Spleen (tissue), 11 donors: ENCODE data around the gene OS9. TPM values are rescaled to one million over a fixed set of nuclear protein-coding genes. Genes with fewer than 3 reads are reported as not detected.
A peak's percentile ranks its signal among the peaks of the same experiment; 100 is the strongest.
"Not testable (repeated sequence)": the region's sequence is repeated elsewhere in the genome, so short reads cannot be mapped to it uniquely, and the experiment has no call there.

ENCODE experiments used
- DNase-seq: peaks from one replicate; pipeline ENCODE4 v3.0.0-alpha.2; 2020
- H3K27ac ChIP-seq, 8 donors: fragments of 200-600 bp; sonication (generic) in 7 of 8; 1 replicate in 4 of 8; 2 replicates in 4 of 8; pipeline versions ENCODE4 v1.5.0 to v1.8.0; 2016 to 2021; ENCODE audit warnings: inconsistent platforms in 4 of 8, mild to moderate bottlenecking in 4 of 8, moderate library complexity in 1 of 8
- H3K27me3 ChIP-seq, 7 donors: fragments of 200-600 bp; sonication (generic) in 6 of 7; replicated peaks in 1 of 7; 1 replicate in 4 of 7; 2 replicates in 3 of 7; pipeline versions ENCODE4 v1.5.0 to v1.8.0; 2016 to 2021; ENCODE audit warnings: inconsistent platforms in 3 of 7, mild to moderate bottlenecking in 1 of 7
- H3K36me3 ChIP-seq, 6 donors: fragments of 200-600 bp; sonication (generic) in 5 of 6; 1 replicate in 4 of 6; 2 replicates in 2 of 6; pipeline versions ENCODE4 v1.5.0 to v1.8.0; 2016 to 2021; ENCODE audit warnings: inconsistent platforms in 2 of 6
- H3K4me1 ChIP-seq, 6 donors: fragments of 200-600 bp; sonication (generic) in 5 of 6; 1 replicate in 3 of 6; 2 replicates in 3 of 6; pipeline versions ENCODE4 v1.5.0 to v1.8.0; 2016 to 2021; ENCODE audit warnings: inconsistent platforms in 3 of 6
- H3K4me3 ChIP-seq, 8 donors: fragments of 200-600 bp; sonication (generic) in 7 of 8; 1 replicate in 4 of 8; 2 replicates in 4 of 8; pipeline versions ENCODE4 v1.5.0 to v1.8.0; 2016 to 2021; ENCODE audit warnings: inconsistent platforms in 4 of 8, mild to moderate bottlenecking in 4 of 8, moderate library complexity in 2 of 8
- H3K9me3 ChIP-seq, 8 donors: fragments of 200-600 bp; sonication (generic) in 7 of 8; 1 replicate in 4 of 8; 2 replicates in 4 of 8; pipeline versions ENCODE4 v1.5.0 to v1.8.0; 2016 to 2021; ENCODE audit warnings: inconsistent platforms in 4 of 8
- POLR2A ChIP-seq, 3 donors: fragments of 450-650 bp; IDR thresholded peaks; one replicate each; pipeline ENCODE4 v1.5.1; 2017; ENCODE audit warnings: antibody characterized with exemption in 3 of 3, mild to moderate bottlenecking in 1 of 3
- POLR2AphosphoS5 ChIP-seq, 3 donors: sonication (generic); formaldehyde crosslinking; IDR thresholded peaks; one replicate each; pipeline ENCODE4 v1.5.1; 2017; ENCODE audit warnings: antibody characterized with exemption in 3 of 3
- WGBS, 5 donors: extraction: QIAGEN DNeasy Blood & Tissue Kit in 3 of 5; methylation state at CpG; one replicate each; pipeline versions ENCODE4 v1.1.5 to v1.1.7; 2013 to 2018; 5-methylcytosine and 5-hydroxymethylcytosine counted together
- intact Hi-C: fragments of 100-400 bp; cut with DNase I; formaldehyde crosslinking; loops from one replicate; pipeline ENCODE4 v1.15.0; 2023; ENCODE audit warnings: low total_unique reads
- polyA plus RNA-seq, 3 donors: library from polyadenylated mRNA; stranded (reverse); fragments of 200-250 nt; gene quantifications; one replicate each; pipeline ENCODE4 v1.2.1, GENCODE V29; 2013
- total RNA-seq, 7 donors: library from RNA; depleted of rRNA in 3 of 7; stranded (reverse); fragments of >200 nt in 3 of 7; fragmentation: NEBNext Ultra II Directional in 4 of 7; extraction: Animal tissue kit (Norgen Biotek cat#: 25700) in 4 of 7; gene quantifications; one replicate each; pipeline versions ENCODE4 v1.1.0 to v1.2.1, GENCODE V29; 2016 to 2021
- TF ChIP-seq, protein P1 (sequence below), 11 experiments: fragments of 200-600 bp in 7 of 11; fragments of 450-650 bp in 4 of 11; sonication (generic) in 4 of 11; IDR thresholded peaks in 8 of 11; conservative IDR thresholded peaks in 3 of 11; 1 replicate in 7 of 11; 2 replicates in 4 of 11; pipeline versions ENCODE4 v1.4.0 to v1.8.0; 2016 to 2021; ENCODE audit warnings: antibody characterized with exemption in 11 of 11, inconsistent platforms in 4 of 11, mild to moderate bottlenecking in 1 of 11
- donor health status: healthy with polysubstance abuse.
- donor health status: DM: no; HTN: no; CAD: no; lungs with moderate emphysema.
- donor health status: DM: no; HTN: no; CAD: no.
- donor health status: Bipolar disorder and iron deficiency.
- donor health status: healthy.
- donor health status: DM: no; HTN: no; CAD: no.
- donor health status: DM: yes; HTN: yes; CAD: no.

The OS9 gene
- total and polyA plus RNA-seq, 10 donors: 94.9 to 323 (median 253) TPM

DNA sequence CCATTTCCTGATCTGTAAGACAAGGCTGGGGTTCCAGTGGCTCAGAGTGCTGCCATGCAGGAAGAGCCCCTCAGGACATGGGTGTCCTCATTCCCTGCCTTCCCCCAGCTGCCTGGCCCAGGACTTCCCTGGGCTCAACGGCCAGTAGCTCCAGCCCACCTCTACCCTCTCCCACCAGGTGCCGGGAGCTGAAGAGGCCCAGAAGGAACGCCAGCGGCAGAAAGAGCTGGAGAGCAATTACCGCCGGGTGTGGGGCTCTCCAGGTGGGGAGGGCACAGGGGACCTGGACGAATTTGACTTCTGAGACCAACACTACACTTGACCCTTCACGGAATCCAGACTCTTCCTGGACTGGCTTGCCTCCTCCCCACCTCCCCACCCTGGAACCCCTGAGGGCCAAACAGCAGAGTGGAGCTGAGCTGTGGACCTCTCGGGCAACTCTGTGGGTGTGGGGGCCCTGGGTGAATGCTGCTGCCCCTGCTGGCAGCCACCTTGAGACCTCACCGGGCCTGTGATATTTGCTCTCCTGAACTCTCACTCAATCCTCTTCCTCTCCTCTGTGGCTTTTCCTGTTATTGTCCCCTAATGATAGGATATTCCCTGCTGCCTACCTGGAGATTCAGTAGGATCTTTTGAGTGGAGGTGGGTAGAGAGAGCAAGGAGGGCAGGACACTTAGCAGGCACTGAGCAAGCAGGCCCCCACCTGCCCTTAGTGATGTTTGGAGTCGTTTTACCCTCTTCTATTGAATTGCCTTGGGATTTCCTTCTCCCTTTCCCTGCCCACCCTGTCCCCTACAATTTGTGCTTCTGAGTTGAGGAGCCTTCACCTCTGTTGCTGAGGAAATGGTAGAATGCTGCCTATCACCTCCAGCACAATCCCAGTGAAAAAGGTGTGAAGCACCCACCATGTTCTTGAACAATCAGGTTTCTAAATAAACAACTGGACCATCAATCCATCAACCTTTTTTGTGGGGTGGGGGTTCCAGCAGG lies 27.0 kb downstream of the OS9 start:
- TF ChIP-seq, protein P1, sequence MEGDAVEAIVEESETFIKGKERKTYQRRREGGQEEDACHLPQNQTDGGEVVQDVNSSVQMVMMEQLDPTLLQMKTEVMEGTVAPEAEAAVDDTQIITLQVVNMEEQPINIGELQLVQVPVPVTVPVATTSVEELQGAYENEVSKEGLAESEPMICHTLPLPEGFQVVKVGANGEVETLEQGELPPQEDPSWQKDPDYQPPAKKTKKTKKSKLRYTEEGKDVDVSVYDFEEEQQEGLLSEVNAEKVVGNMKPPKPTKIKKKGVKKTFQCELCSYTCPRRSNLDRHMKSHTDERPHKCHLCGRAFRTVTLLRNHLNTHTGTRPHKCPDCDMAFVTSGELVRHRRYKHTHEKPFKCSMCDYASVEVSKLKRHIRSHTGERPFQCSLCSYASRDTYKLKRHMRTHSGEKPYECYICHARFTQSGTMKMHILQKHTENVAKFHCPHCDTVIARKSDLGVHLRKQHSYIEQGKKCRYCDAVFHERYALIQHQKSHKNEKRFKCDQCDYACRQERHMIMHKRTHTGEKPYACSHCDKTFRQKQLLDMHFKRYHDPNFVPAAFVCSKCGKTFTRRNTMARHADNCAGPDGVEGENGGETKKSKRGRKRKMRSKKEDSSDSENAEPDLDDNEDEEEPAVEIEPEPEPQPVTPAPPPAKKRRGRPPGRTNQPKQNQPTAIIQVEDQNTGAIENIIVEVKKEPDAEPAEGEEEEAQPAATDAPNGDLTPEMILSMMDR (IDR thresholded peaks at IDR 0.05 in 8 of 11, conservative IDR thresholded peaks at IDR 0.05 in 3 of 11): no peak
- TF ChIP-seq POLR2AphosphoS5 (IDR thresholded peaks at IDR 0.05) (peak; percentile 17 to 70 (median 39)), POLR2A (IDR thresholded peaks at IDR 0.05) (no peak)
- intact Hi-C loops: no loop called here
- peaks cover 0 to 18% (median 6%) of the 10 kb centered on the region in 6 donors for H3K4me1 ChIP-seq
- DNase-seq: no peak
- H3K27ac ChIP-seq: no peak overlapping the region
- H3K9me3 ChIP-seq: no peaks in the 10 kb centered on the region
- peaks cover 1 to 67% (median 62%) of the 10 kb centered on the region in 6 donors for H3K36me3 ChIP-seq
- no peak overlapping the region for H3K4me3 ChIP-seq
- no peaks in the 10 kb centered on the region for H3K27me3 ChIP-seq
- WGBS, 5 donors: 86 to 94% (median 90%) methylated on average over 9 to 11 of the region's 11 CpGs

DNA sequence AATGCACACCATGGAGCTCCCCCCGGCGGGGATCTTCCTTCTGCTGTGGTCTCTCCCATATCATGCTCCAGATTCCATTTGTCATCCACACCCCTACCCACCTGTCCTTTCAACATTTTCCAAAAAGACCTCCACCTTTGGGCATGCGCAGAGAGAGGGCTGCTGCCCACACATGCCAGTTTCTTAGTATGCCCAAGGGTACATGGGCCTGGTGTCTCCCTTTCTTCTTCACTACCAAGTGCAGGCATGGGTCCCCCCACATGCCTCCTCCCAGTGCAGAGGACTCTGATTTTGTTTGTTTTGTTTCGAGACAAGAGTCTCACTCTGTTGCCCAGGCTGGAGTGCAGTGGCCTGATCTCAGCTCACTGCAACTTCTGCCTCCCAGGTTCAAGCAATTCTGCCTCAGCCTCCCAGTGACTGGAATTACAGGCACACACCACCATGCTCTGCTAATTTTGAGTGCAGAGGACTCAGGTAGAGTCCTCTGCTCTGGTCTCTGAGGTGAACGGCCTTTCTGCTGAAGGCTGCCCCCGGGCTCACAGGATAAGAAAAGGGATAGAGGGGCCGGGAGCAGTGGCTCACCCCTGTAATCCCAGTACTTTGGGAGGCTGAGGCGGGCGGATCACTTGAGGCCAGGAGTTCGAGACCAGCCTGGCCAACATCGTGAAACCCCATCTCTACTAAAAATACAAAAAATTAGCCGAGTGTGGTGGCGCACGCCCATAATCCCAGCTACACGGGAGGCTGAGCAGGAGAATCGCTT lies 28.1 kb downstream of the OS9 start:
- peak; percentile 14 to 52 (median 15) for TF ChIP-seq POLR2AphosphoS5 (IDR thresholded peaks at IDR 0.05)
- H3K9me3 ChIP-seq, DNase-seq, H3K4me3 ChIP-seq, intact Hi-C loops, H3K27me3 ChIP-seq, H3K27ac ChIP-seq: not testable (repeated sequence)
- 93 to 96% (median 95%) methylated on average over 16 of the region's 16 CpGs for whole genome bisulfite sequencing, 5 donors
- peaks cover 0 to 67% (median 61%) of the 10 kb centered on the region in 6 donors for H3K36me3 ChIP-seq
- H3K4me1 ChIP-seq: peaks cover 0 to 21% (median 7%) of the 10 kb centered on the region in 6 donors

DNA sequence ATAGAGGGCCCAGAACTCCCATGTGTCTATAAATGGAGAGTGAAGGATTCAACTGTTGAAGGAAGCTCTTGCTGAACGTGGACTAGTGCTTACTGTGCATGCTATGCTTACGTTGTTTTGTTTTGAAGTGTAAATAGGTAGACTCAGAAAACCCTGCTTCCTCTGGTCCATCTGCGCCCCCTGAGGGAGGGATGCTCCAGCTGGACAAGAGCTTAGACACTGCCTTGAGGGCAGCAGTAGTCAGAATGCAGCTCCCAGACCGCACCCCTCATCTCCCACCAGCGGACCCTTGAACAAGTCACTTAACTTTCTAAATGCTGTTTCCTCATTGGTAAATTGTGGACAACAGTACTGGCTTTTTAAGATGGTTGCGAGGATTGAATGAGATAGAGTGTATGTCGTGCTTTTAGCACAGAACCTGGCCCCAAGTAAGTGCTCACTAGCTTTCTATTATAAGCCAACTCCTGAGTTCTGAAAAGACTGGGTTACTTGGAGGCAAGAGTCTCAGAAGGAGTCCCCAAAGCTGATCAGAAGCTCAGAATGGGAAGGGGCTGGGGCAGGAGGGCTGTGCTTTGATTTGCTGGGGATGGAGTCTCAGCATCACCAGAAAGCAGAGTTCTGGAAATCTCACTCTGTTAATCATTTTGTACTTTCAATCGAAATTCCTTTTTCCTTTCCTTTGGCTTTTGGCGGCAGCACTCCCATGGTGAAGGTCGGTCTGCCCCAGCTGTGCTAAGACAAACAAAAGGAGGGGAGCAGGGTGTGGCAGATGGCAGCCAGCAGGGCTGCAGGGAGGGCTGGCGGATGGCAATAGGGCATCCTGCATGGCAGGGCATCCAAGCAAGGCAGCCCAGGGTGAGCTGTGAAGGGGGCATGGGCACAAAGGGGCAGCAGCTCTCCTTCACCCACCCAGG lies 29.0 kb downstream of the OS9 start:
- TF ChIP-seq, protein P1 (IDR thresholded peaks at IDR 0.05 in 8 of 11, conservative IDR thresholded peaks at IDR 0.05 in 3 of 11): no peak
- no peak for TF ChIP-seq POLR2A (IDR thresholded peaks at IDR 0.05)
- TF ChIP-seq POLR2AphosphoS5 (IDR thresholded peaks at IDR 0.05): peak; percentile 31 to 79 (median 50)
- WGBS, 5 donors: 68 to 79% (median 72%) methylated on average over 11 of the region's 11 CpGs
- no peak overlapping the region for H3K4me3 ChIP-seq
- no peaks in the 10 kb centered on the region for H3K27me3 ChIP-seq
- H3K36me3 ChIP-seq: peaks cover 0 to 67% (median 61%) of the 10 kb centered on the region in 6 donors
- H3K9me3 ChIP-seq: no peaks in the 10 kb centered on the region
- intact Hi-C loops: no loop called here
- no peak for DNase-seq
- peaks cover 0 to 24% (median 7%) of the 10 kb centered on the region in 6 donors for H3K4me1 ChIP-seq
- H3K27ac ChIP-seq: no peak overlapping the region

DNA sequence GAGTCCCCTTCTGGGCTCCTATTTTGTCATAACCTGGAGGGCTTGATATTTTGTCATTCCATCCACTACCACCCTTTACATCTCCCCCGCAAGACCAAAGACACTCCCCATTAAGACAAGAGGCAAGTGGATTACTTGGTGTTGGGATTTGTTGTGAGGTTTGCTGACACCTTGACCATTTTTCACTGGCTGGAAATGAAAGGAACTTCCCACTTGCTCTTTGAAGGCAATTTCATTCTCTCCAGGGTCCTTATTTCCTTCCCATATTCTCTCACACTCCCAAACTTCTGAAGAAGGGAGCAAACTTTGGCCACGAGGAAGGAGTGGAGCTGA lies 29.7 kb downstream of the OS9 start:
- no peaks in the 10 kb centered on the region for H3K9me3 ChIP-seq
- no peak for DNase-seq
- 61 to 72% (median 71%) methylated on average over 2 of the region's 2 CpGs for WGBS, 5 donors
- H3K36me3 ChIP-seq: peaks cover 0 to 67% (median 61%) of the 10 kb centered on the region in 6 donors
- H3K27me3 ChIP-seq: no peaks in the 10 kb centered on the region
- intact Hi-C loops: no loop called here
- H3K4me1 ChIP-seq: peaks cover 0 to 24% (median 7%) of the 10 kb centered on the region in 6 donors
- H3K4me3 ChIP-seq: no peak overlapping the region
- no peak overlapping the region for H3K27ac ChIP-seq
- TF ChIP-seq POLR2A (IDR thresholded peaks at IDR 0.05) (no peak), POLR2AphosphoS5 (IDR thresholded peaks at IDR 0.05) (no peak)
- TF ChIP-seq, protein P1 (IDR thresholded peaks at IDR 0.05 in 8 of 11, conservative IDR thresholded peaks at IDR 0.05 in 3 of 11): no peak
